CD4-positive, CD25-positive, alpha-beta regulatory T cell (primary cell): Measurements from ENCODE around the gene MYADM. TPM values are rescaled to one million over a fixed set of nuclear protein-coding genes. Genes with fewer than 3 reads are reported as not detected.
A peak's percentile ranks its signal among the peaks of the same experiment; 100 is the strongest.

Source experiments
- ATAC-seq, 2 donors: fragments of 150-1000 bp; cut with Tn5 transposase; one replicate each; pipeline ENCODE4 v1.10.0; 2021; ENCODE audit warnings: low read depth in 2 of 2, moderate number of reproducible peaks in 2 of 2, moderate library complexity in 1 of 2
- DNase-seq, 3 donors: peaks; one replicate each; pipeline versions ENCODE4 v3.0.0 to v3.0.0-alpha.2; 2012 to 2022; ENCODE audit warnings: mixed read lengths in 1 of 3
- H3K27ac ChIP-seq: one replicate; pipeline ENCODE4 v1.7.0; 2013; ENCODE audit warnings: mild to moderate bottlenecking, low read length; ENCODE audit not compliant: insufficient read depth, poor library complexity, severe bottlenecking
- H3K27me3 ChIP-seq: one replicate; pipeline ENCODE4 v1.7.0; 2013; ENCODE audit warnings: low read length; ENCODE audit not compliant: control insufficient read depth, insufficient read depth
- H3K36me3 ChIP-seq: one replicate; pipeline ENCODE4 v1.7.0; 2013; ENCODE audit warnings: mild to moderate bottlenecking, low read length, moderate library complexity; ENCODE audit not compliant: control insufficient read depth, insufficient read depth
- H3K4me1 ChIP-seq: 2 replicates; pipeline ENCODE4 v1.7.0; 2013; ENCODE audit warnings: mild to moderate bottlenecking, low read length; ENCODE audit not compliant: insufficient read depth, control insufficient read depth, poor library complexity, severe bottlenecking
- H3K4me3 ChIP-seq: one replicate; pipeline ENCODE4 v1.7.0; 2013; ENCODE audit warnings: low read depth, mild to moderate bottlenecking, low read length, moderate library complexity
- H3K9me3 ChIP-seq, 2 experiments: 1 replicate in 1 of 2; 2 replicates in 1 of 2; pipeline ENCODE4 v1.7.0; 2013; ENCODE audit warnings: low read length in 2 of 2, mild to moderate bottlenecking in 1 of 2, moderate library complexity in 1 of 2; ENCODE audit not compliant: control insufficient read depth in 2 of 2
- H3K27ac Mint-ChIP-seq, 3 donors: one replicate each; pipeline ENCODE4 v1.8.0; 2020 to 2022; ENCODE audit warnings: mild to moderate bottlenecking in 3 of 3, mixed read lengths in 3 of 3, moderate library complexity in 2 of 3
- H3K27me3 Mint-ChIP-seq: one replicate; pipeline ENCODE4 v1.8.0; 2022; ENCODE audit warnings: mild to moderate bottlenecking, mixed read lengths
- H3K36me3 Mint-ChIP-seq: one replicate; pipeline ENCODE4 v1.8.0; 2020; ENCODE audit warnings: mixed read lengths
- H3K4me1 Mint-ChIP-seq, 4 donors: one replicate each; pipeline ENCODE4 v1.8.0; 2020 to 2022; ENCODE audit warnings: mixed read lengths in 4 of 4, mild to moderate bottlenecking in 1 of 4
- H3K4me3 Mint-ChIP-seq, 4 donors: one replicate each; pipeline ENCODE4 v1.8.0; 2020 to 2022; ENCODE audit warnings: mild to moderate bottlenecking in 4 of 4, mixed read lengths in 4 of 4, moderate library complexity in 3 of 4
- H3K9me3 Mint-ChIP-seq, 7 donors: one replicate each; pipeline ENCODE4 v1.8.0; 2020 to 2022; ENCODE audit warnings: mixed read lengths in 7 of 7, mild to moderate bottlenecking in 3 of 7, moderate library complexity in 2 of 7
- polyA plus RNA-seq, 4 donors: library from polyadenylated mRNA; unstranded; fragments of 300-500 nt; fragmentation: Illumina TruSeq; gene quantifications; one replicate each; pipeline ENCODE4 v1.2.3, GENCODE V29; 2021
- total RNA-seq: library from RNA; stranded (reverse); gene quantifications from one replicate; pipeline ENCODE4 v1.2.3, GENCODE V29; 2022

The MYADM gene
- total and polyA plus RNA-seq, 5 donors from 2014 or later: 26.1 to 280 (median 35.6) TPM

GRCh38 chr19:53904909-53905308 lies 37.2 kb downstream of the MYADM start:
- Mint-ChIP-seq H3K36me3 (no peaks in the 10 kb centered on the region), H3K27me3 (peaks cover 65% of the 10 kb centered on the region), H3K27ac (no peak overlapping the region), H3K4me1 (peaks cover 5 to 28% (median 16%) of the 10 kb centered on the region in 4 donors), H3K4me3 (no peak overlapping the region), H3K9me3 (peaks cover 0 to 3% (median 2%) of the 10 kb centered on the region in 7 donors)
- H3K4me3 ChIP-seq: no peak overlapping the region
- H3K27ac ChIP-seq: no peak overlapping the region
- H3K4me1 ChIP-seq: peaks cover 17% of the 10 kb centered on the region
- H3K9me3 ChIP-seq: no peaks in the 10 kb centered on the region
- peaks cover 10% of the 10 kb centered on the region for H3K27me3 ChIP-seq
- no peaks in the 10 kb centered on the region for H3K36me3 ChIP-seq
- ATAC-seq (no peak), DNase-seq (no peak)

- no peak overlapping the region for H3K4me3 Mint-ChIP-seq
- peaks cover 71% of the 10 kb centered on the region for H3K27me3 Mint-ChIP-seq
- peaks cover 10% of the 10 kb centered on the region for H3K27me3 ChIP-seq
- H3K27ac ChIP-seq: no peak overlapping the region
- no peak overlapping the region for H3K27ac Mint-ChIP-seq
- H3K9me3 Mint-ChIP-seq: peaks cover 0 to 3% (median 2%) of the 10 kb centered on the region in 7 donors
- no peak for DNase-seq
- no peak for ATAC-seq
- peaks cover 5% of the 10 kb centered on the region for H3K36me3 Mint-ChIP-seq
- H3K4me1 Mint-ChIP-seq: peaks cover 5 to 35% (median 16%) of the 10 kb centered on the region in 4 donors
- no peak overlapping the region for H3K4me3 ChIP-seq
- no peaks in the 10 kb centered on the region for H3K9me3 ChIP-seq
- H3K36me3 ChIP-seq: no peaks in the 10 kb centered on the region
- peaks cover 17% of the 10 kb centered on the region for H3K4me1 ChIP-seq
Observed at GRCh38 chr19:53905787-53906186, 38.1 kb downstream of the MYADM start.

- Histone ChIP-seq H3K4me3 (no peak overlapping the region), H3K27me3 (peaks cover 10% of the 10 kb centered on the region), H3K27ac (no peak overlapping the region), H3K36me3 (no peaks in the 10 kb centered on the region), H3K4me1 (peaks cover 17% of the 10 kb centered on the region), H3K9me3 (no peaks in the 10 kb centered on the region)
- Mint-ChIP-seq H3K9me3 (peaks cover 0 to 4% (median 2%) of the 10 kb centered on the region in 7 donors), H3K36me3 (peaks cover 5% of the 10 kb centered on the region), H3K4me3 (peak overlapping the region in 3 of 4 donors; percentile 33 to 76 (median 35)), H3K27ac (peak overlapping the region in 1 of 3 donors; percentile 9), H3K27me3 (peaks cover 77% of the 10 kb centered on the region), H3K4me1 (peaks cover 5 to 37% (median 16%) of the 10 kb centered on the region in 4 donors)
- peak; percentile 40 to 57 (median 54) for DNase-seq
- ATAC-seq: peak; percentile 55 to 68
Observed at GRCh38 chr19:53906211-53907192, 38.8 kb downstream of the MYADM start.

- Mint-ChIP-seq H3K36me3 (peaks cover 5% of the 10 kb centered on the region), H3K27ac (no peak overlapping the region), H3K4me1 (peaks cover 5 to 37% (median 16%) of the 10 kb centered on the region in 4 donors), H3K4me3 (peak overlapping the region in 2 of 4 donors; percentile 10 to 35), H3K9me3 (peaks cover 0 to 4% (median 2%) of the 10 kb centered on the region in 7 donors), H3K27me3 (peaks cover 81% of the 10 kb centered on the region)
- Histone ChIP-seq H3K27ac (no peak overlapping the region), H3K36me3 (no peaks in the 10 kb centered on the region), H3K9me3 (no peaks in the 10 kb centered on the region), H3K4me1 (peaks cover 17% of the 10 kb centered on the region), H3K27me3 (peaks cover 10% of the 10 kb centered on the region), H3K4me3 (no peak overlapping the region)
- no peak for ATAC-seq
- DNase-seq: no peak
Observed at GRCh38 chr19:53907193-53907581, 39.5 kb downstream of the MYADM start.

- H3K27me3 Mint-ChIP-seq: peaks cover 81% of the 10 kb centered on the region
- H3K4me1 Mint-ChIP-seq: peaks cover 5 to 37% (median 16%) of the 10 kb centered on the region in 4 donors
- H3K36me3 ChIP-seq: no peaks in the 10 kb centered on the region
- H3K4me1 ChIP-seq: peaks cover 17% of the 10 kb centered on the region
- H3K27me3 ChIP-seq: peaks cover 10% of the 10 kb centered on the region
- H3K27ac Mint-ChIP-seq: no peak overlapping the region
- no peaks in the 10 kb centered on the region for H3K9me3 ChIP-seq
- no peak for ATAC-seq
- H3K27ac ChIP-seq: no peak overlapping the region
- peaks cover 5% of the 10 kb centered on the region for H3K36me3 Mint-ChIP-seq
- peak overlapping the region in 3 of 4 donors; percentile 10 to 14 (median 10) for H3K4me3 Mint-ChIP-seq
- peaks cover 0 to 4% (median 2%) of the 10 kb centered on the region in 7 donors for H3K9me3 Mint-ChIP-seq
- H3K4me3 ChIP-seq: no peak overlapping the region
- DNase-seq: no peak
Observed at GRCh38 chr19:53907690-53908089, 40.0 kb downstream of the MYADM start.

- peaks cover 0 to 4% (median 0%) of the 10 kb centered on the region in 7 donors for H3K9me3 Mint-ChIP-seq
- peak overlapping the region in 2 of 4 donors; percentile 52 to 69 for H3K4me3 Mint-ChIP-seq
- peaks cover 17% of the 10 kb centered on the region for H3K4me1 ChIP-seq
- peaks cover 10% of the 10 kb centered on the region for H3K27me3 ChIP-seq
- H3K27me3 Mint-ChIP-seq: peaks cover 79% of the 10 kb centered on the region
- no peak overlapping the region for H3K27ac ChIP-seq
- peaks cover 5% of the 10 kb centered on the region for H3K36me3 Mint-ChIP-seq
- peaks cover 5 to 37% (median 14%) of the 10 kb centered on the region in 4 donors for H3K4me1 Mint-ChIP-seq
- H3K4me3 ChIP-seq: no peak overlapping the region
- ATAC-seq: peak; percentile 32 to 41
- no peaks in the 10 kb centered on the region for H3K9me3 ChIP-seq
- peak in 2 of 3 donors; percentile 18 to 43 for DNase-seq
- H3K27ac Mint-ChIP-seq: no peak overlapping the region
- no peaks in the 10 kb centered on the region for H3K36me3 ChIP-seq
Observed at GRCh38 chr19:53908106-53908934, 40.6 kb downstream of the MYADM start.

- H3K4me1 Mint-ChIP-seq: peaks cover 5 to 37% (median 14%) of the 10 kb centered on the region in 4 donors
- H3K4me3 ChIP-seq: no peak within 1 kb of the TSS
- peaks cover 10% of the 10 kb centered on the region for H3K27me3 ChIP-seq
- peaks cover 0 to 4% (median 0%) of the 10 kb centered on the region in 7 donors for H3K9me3 Mint-ChIP-seq
- ATAC-seq (no peak), DNase-seq (no peak)
- H3K36me3 Mint-ChIP-seq: peaks cover 5% of the 10 kb centered on the region
- peak within 1 kb of the TSS in 2 of 4 donors; percentile 52 to 79 for H3K4me3 Mint-ChIP-seq
- no peak within 1 kb of the TSS for H3K27ac Mint-ChIP-seq
- no peaks in the 10 kb centered on the region for H3K9me3 ChIP-seq
- H3K36me3 ChIP-seq: no peaks in the 10 kb centered on the region
- no peak within 1 kb of the TSS for H3K27ac ChIP-seq
- peaks cover 76% of the 10 kb centered on the region for H3K27me3 Mint-ChIP-seq
- H3K4me1 ChIP-seq: peaks cover 17% of the 10 kb centered on the region
Observed at GRCh38 chr19:53908935-53909415, 41.3 kb downstream of the MYADM start, which contains the start of gene CACNG7. CACNG7 (plus strand) TSS chr19:53909278; CDS start chr19:53912832, 3,554 bp downstream.
